ENCODE measurements around the gene OBI1. TPM values are rescaled to one million over a fixed set of nuclear protein-coding genes. Genes with fewer than 3 reads are reported as not detected.

The OBI1 gene
- total and polyA plus RNA-seq, 2 donors (not counting 1 experiment from before 2014, with no cell fraction given) = 10.2 to 11.4 TPM

- Histone ChIP-seq H3K27me3 (ENCODE audit: control insufficient read depth, insufficient read depth, low read length) (no peaks in the 10 kb centered on the region), H3K4me1 (ENCODE audit: control insufficient read depth, extremely low read depth, insufficient read depth, low read length) (no peaks in the 10 kb centered on the region), H3K9ac (ENCODE audit: insufficient read depth, low read length) (no peak overlapping the region), H3K4me3 (replicated peaks in 1 of 4; ENCODE audit: control extremely low read depth in 1 of 4, insufficient read depth in 1 of 4, low read depth in 3 of 4, low read length in 4 of 4) (no peak overlapping the region), H4K20me1 (ENCODE audit: control insufficient read depth, extremely low read depth, insufficient read depth, low read length) (no peaks in the 10 kb centered on the region), H3K9me3 (ENCODE audit: control insufficient read depth, insufficient read depth, low read depth, low read length) (no peaks in the 10 kb centered on the region), H3K4me2 (ENCODE audit: extremely low read depth, insufficient read depth, low read length) (no peak overlapping the region), H3K36me3 (ENCODE audit: control insufficient read depth, insufficient read depth, low read length) (no peaks in the 10 kb centered on the region), H3K79me2 (ENCODE audit: control insufficient read depth, insufficient read depth, low read length) (peaks cover 69% of the 10 kb centered on the region), H2AFZ (ENCODE audit: low read length) (no peak overlapping the region), H3K27ac (ENCODE audit: insufficient read depth, low read length) (no peak overlapping the region)
- DNase-seq (ENCODE audit: low read depth in 2 of 2) = no peak
- TF ChIP-seq CTCF (conservative IDR thresholded peaks at IDR 0.05 in 1 of 2, IDR thresholded peaks at IDR 0.05 in 1 of 2; ENCODE audit: low read depth in 1 of 2, low read length in 2 of 2) = no peak
- TF ChIP-seq EZH2 (IDR thresholded peaks at IDR 0.05; ENCODE audit: low read length, missing control alignments) = no peak
Measured at GRCh38 chr13:78655906-78656305, 3.0 kb downstream of the OBI1 start.

GRCh38 chr13:78655007-78655406 is 3.9 kb downstream of the OBI1 start:
- Histone ChIP-seq H3K9me3 (ENCODE audit: control insufficient read depth, insufficient read depth, low read depth, low read length) (no peaks in the 10 kb centered on the region), H4K20me1 (ENCODE audit: control insufficient read depth, extremely low read depth, insufficient read depth, low read length) (no peaks in the 10 kb centered on the region), H3K79me2 (ENCODE audit: control insufficient read depth, insufficient read depth, low read length) (peaks cover 76% of the 10 kb centered on the region), H3K4me1 (ENCODE audit: control insufficient read depth, extremely low read depth, insufficient read depth, low read length) (no peaks in the 10 kb centered on the region), H2AFZ (ENCODE audit: low read length) (no peak overlapping the region), H3K27me3 (ENCODE audit: control insufficient read depth, insufficient read depth, low read length) (no peaks in the 10 kb centered on the region), H3K27ac (ENCODE audit: insufficient read depth, low read length) (no peak overlapping the region), H3K9ac (ENCODE audit: insufficient read depth, low read length) (no peak overlapping the region), H3K36me3 (ENCODE audit: control insufficient read depth, insufficient read depth, low read length) (no peaks in the 10 kb centered on the region), H3K4me3 (replicated peaks in 1 of 4; ENCODE audit: control extremely low read depth in 1 of 4, insufficient read depth in 1 of 4, low read depth in 3 of 4, low read length in 4 of 4) (no peak overlapping the region), H3K4me2 (ENCODE audit: extremely low read depth, insufficient read depth, low read length) (no peak overlapping the region)
- no peak for DNase-seq (ENCODE audit: low read depth in 2 of 2)
- TF ChIP-seq CTCF (conservative IDR thresholded peaks at IDR 0.05 in 1 of 2, IDR thresholded peaks at IDR 0.05 in 1 of 2; ENCODE audit: low read depth in 1 of 2, low read length in 2 of 2) (no peak), EZH2 (IDR thresholded peaks at IDR 0.05; ENCODE audit: low read length, missing control alignments) (no peak)

- Histone ChIP-seq H3K4me2 (ENCODE audit: extremely low read depth, insufficient read depth, low read length) (no peak overlapping the region), H4K20me1 (ENCODE audit: control insufficient read depth, extremely low read depth, insufficient read depth, low read length) (no peaks in the 10 kb centered on the region), H3K9ac (ENCODE audit: insufficient read depth, low read length) (no peak overlapping the region), H3K4me3 (replicated peaks in 1 of 4; ENCODE audit: control extremely low read depth in 1 of 4, insufficient read depth in 1 of 4, low read depth in 3 of 4, low read length in 4 of 4) (no peak overlapping the region), H2AFZ (ENCODE audit: low read length) (no peak overlapping the region), H3K79me2 (ENCODE audit: control insufficient read depth, insufficient read depth, low read length) (peaks cover 73% of the 10 kb centered on the region), H3K27ac (ENCODE audit: insufficient read depth, low read length) (no peak overlapping the region), H3K36me3 (ENCODE audit: control insufficient read depth, insufficient read depth, low read length) (no peaks in the 10 kb centered on the region), H3K9me3 (ENCODE audit: control insufficient read depth, insufficient read depth, low read depth, low read length) (no peaks in the 10 kb centered on the region), H3K27me3 (ENCODE audit: control insufficient read depth, insufficient read depth, low read length) (no peaks in the 10 kb centered on the region), H3K4me1 (ENCODE audit: control insufficient read depth, extremely low read depth, insufficient read depth, low read length) (no peaks in the 10 kb centered on the region)
- no peak for DNase-seq (ENCODE audit: low read depth in 2 of 2)
- TF ChIP-seq CTCF (conservative IDR thresholded peaks at IDR 0.05 in 1 of 2, IDR thresholded peaks at IDR 0.05 in 1 of 2; ENCODE audit: low read depth in 1 of 2, low read length in 2 of 2) = no peak
Measured at GRCh38 chr13:78652651-78653050, 6.3 kb downstream of the OBI1 start.
